ENCODE data around the gene CPNE1. TPM values are rescaled to one million over a fixed set of nuclear protein-coding genes. Genes with fewer than 3 reads are reported as not detected.

CPNE1 gene
- total and polyA plus RNA-seq, 11 donors: 25.7 to 75.6 (median 56.0) TPM

- intact Hi-C loops (cut with DNase I): no loop called here
- WGBS, 4 donors: 87 to 98% (median 96%) methylated on average over 12 of the region's 12 CpGs
- no peak for DNase-seq
Observed at GRCh38 chr20:35629427-35630145, 35.1 kb downstream of the CPNE1 start.

GRCh38 chr20:35627121-35627520 lies 37.6 kb downstream of the CPNE1 start:
- 95 to 99% (median 97%) methylated on average over 8 of the region's 8 CpGs for WGBS, 4 donors
- Histone ChIP-seq H3K27ac (no peak overlapping the region), H3K4me3 (no peak overlapping the region), H3K36me3 (peaks cover 0 to 89% (median 75%) of the 10 kb centered on the region in 9 donors), H3K27me3 (no peaks in the 10 kb centered on the region), H3K9me3 (no peaks in the 10 kb centered on the region), H3K4me1 (no peaks in the 10 kb centered on the region)
- TF ChIP-seq CTCF (IDR thresholded peaks at IDR 0.05) (no peak), POLR2A (IDR thresholded peaks at IDR 0.05) (no peak)
- ATAC-seq (no peak), DNase-seq (no peak)
- intact Hi-C loops (cut with DNase I): no loop called here

More at GRCh38 chr20:35629427-35630145, 35.1 kb downstream of the CPNE1 start:
- peaks cover 0 to 82% (median 76%) of the 10 kb centered on the region in 9 donors for H3K36me3 ChIP-seq
- no peaks in the 10 kb centered on the region for H3K27me3 ChIP-seq
- no peak overlapping the region for H3K27ac ChIP-seq
- no peaks in the 10 kb centered on the region for H3K4me1 ChIP-seq
- H3K9me3 ChIP-seq: no peaks in the 10 kb centered on the region
- TF ChIP-seq POLR2A (IDR thresholded peaks at IDR 0.05): no peak
- no peak for TF ChIP-seq CTCF (IDR thresholded peaks at IDR 0.05)
- no peak for ATAC-seq
- no peak overlapping the region for H3K4me3 ChIP-seq

- Histone ChIP-seq H3K27me3 (no peaks in the 10 kb centered on the region), H3K4me1 (no peaks in the 10 kb centered on the region), H3K9me3 (no peaks in the 10 kb centered on the region), H3K36me3 (peaks cover 0 to 86% (median 73%) of the 10 kb centered on the region in 9 donors), H3K4me3 (no peak overlapping the region), H3K27ac (no peak overlapping the region)
- WGBS, 4 donors: 91 to 94% (median 92%) methylated on average over 13 of the region's 13 CpGs
- TF ChIP-seq POLR2A (IDR thresholded peaks at IDR 0.05): no peak
- TF ChIP-seq CTCF (IDR thresholded peaks at IDR 0.05): no peak
- intact Hi-C loops (cut with DNase I): no loop called here
- DNase-seq (no peak), ATAC-seq (no peak)
Observed at GRCh38 chr20:35626386-35627001, 38.2 kb downstream of the CPNE1 start.

- no peak for DNase-seq
- intact Hi-C loops (cut with DNase I): no loop called here
- no peaks in the 10 kb centered on the region for H3K9me3 ChIP-seq
- no peaks in the 10 kb centered on the region for H3K27me3 ChIP-seq
- no peak for ATAC-seq
- peaks cover 0 to 79% (median 68%) of the 10 kb centered on the region in 9 donors for H3K36me3 ChIP-seq
- H3K4me1 ChIP-seq: no peaks in the 10 kb centered on the region
- H3K4me3 ChIP-seq: no peak overlapping the region
- TF ChIP-seq CTCF (IDR thresholded peaks at IDR 0.05) (no peak), POLR2A (IDR thresholded peaks at IDR 0.05) (no peak)
- H3K27ac ChIP-seq: no peak overlapping the region
- 87 to 97% (median 91%) methylated on average over 6 of the region's 6 CpGs for WGBS, 4 donors
Observed at GRCh38 chr20:35625584-35626385, 38.9 kb downstream of the CPNE1 start.
